Activated CD4-positive, alpha-beta T cell treated with anti-CD3 and anti-CD28 coated beads for 48 hours (primary cell): ENCODE measurements around the gene GART.
"Not testable (repeated sequence)": the region's sequence is repeated elsewhere in the genome, so short reads cannot be mapped to it uniquely, and the experiment has no call there.

Experiments used
- DNase-seq: peaks from one replicate; pipeline ENCODE4 v3.0.0-alpha.2; 2020

Gene GART

GRCh38 chr21:33541756-33542639 lies at the start of gene GART:
Gene GART, minus strand, starts transcription at chr21:33542117. Its CDS starts 2,802 bp downstream, at chr21:33539315.
- DNase-seq = peak; percentile 90

- DNase-seq = peak; percentile 90
Measured at GRCh38 chr21:33588485-33589335, 46.8 kb upstream of the GART start, which contains the start of gene DONSON. Gene DONSON, minus strand, starts transcription at chr21:33588684. Its CDS starts 43 bp downstream, at chr21:33588641.

- peak; percentile 36 for DNase-seq
Measured at GRCh38 chr21:33587792-33588484, 46.0 kb upstream of the GART start.

DNA sequence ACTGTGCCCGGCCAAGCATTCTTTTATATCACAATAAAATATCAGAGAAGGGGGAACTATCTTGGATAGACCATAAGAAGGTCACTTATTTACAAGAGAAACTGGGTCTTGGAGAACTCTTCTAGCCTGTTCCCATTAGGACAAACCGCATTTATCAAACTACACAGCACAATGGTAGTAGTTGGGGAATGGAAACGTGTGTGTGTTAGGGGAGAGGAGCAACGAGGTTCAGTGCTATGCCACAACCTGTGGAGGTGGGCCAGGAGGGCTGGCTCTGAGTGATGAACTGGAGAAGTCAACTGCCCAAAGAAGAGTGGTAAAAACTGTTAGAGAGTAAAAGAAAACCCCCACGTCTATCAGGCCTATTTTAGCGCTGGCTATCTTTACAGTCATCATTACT lies 45.0 kb upstream of the GART start:
- no peak for DNase-seq

GRCh38 chr21:33584455-33584854 lies 42.5 kb upstream of the GART start:
- no peak for DNase-seq

DNA sequence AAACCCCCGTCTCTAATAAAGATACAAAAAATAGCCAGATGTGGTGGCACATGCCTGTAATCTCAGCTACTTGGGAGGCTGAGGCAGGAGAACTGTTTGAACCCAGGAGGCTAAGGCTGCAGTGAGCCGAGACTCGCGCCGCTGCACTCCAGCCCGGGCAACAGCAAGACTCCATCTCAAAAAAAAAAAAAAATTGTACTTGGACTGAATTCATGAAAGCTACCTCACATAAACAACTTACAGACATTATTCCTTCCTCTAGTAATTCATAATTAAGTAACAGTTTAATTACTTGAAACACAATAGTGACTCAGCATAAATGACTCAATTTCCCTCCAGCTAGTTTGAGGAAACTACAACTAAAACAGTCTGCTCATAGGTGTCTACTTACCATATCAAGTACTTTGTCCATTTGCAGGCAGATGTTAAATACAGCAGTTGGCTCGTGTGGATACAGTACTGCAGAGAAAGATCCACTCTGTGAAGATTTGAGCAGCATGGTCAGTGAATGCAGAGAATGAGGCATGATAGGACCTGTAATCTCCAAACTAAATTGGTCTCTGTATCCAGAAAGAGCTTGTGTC lies 37.1 kb upstream of the GART start:
- no peak for DNase-seq

GRCh38 chr21:33578214-33578613 lies 36.3 kb upstream of the GART start:
- DNase-seq = no peak

DNA sequence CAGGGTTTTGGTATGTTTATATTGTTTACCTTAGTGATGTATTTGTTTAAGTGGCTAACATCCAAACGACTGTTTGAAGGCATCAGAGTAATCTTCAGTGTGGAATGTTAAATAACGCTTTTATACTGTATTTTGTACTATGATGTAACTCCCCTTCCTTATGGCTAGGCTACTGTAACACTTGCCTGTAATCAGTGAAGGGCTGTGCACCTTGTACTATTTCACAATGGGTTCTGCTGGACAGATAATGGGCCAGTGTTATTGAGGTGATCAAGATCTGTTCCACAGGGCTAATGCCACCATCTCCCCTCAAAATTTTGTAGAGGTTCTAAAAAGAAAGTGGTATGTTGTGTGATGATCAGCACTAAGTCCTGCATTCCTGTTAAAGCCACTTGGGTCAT lies 34.8 kb upstream of the GART start:
- DNase-seq = not testable (repeated sequence)

DNA sequence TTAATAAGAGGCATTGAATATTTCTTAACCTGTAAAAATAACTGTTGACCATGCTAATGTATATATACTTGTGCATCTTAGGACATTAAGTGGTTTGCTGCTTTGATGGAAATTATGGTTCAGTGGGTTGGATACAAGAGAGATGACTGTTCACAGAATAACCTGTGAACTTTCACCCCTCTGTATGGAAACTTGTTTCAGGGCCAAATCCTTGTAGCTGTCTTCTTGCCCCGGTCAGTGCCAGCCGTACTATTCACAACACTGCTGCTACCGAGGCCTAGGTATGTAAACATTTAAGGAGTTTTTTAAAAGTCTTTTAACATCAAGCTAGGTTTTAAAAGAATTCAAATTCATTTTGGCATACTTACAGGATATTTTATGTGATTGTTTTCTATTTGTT lies 30.4 kb upstream of the GART start:
- no peak for DNase-seq

- DNase-seq = no peak
Measured at GRCh38 chr21:33569991-33570390, 28.1 kb upstream of the GART start.

GRCh38 chr21:33568448-33568847 lies 26.5 kb upstream of the GART start:
- no peak for DNase-seq

DNA sequence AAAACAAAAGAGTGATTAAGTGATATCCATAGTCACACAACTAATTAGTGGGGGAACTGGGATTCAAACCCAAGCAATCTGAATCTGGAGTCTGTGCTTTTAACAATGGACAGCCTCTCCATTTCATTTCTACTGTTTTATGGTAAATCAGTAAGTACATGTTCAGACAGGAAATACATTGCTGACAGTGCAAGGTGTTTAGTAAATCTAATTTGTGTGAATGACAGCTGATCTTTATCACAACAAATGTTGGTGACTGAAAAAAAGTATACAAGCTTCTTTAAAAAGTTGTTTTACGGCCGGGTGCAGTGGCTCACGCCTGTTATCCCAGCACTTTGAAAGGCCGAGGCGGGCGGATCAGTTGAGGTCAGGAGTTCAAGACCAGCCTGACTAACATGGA lies 26.0 kb upstream of the GART start:
- DNase-seq = no peak

DNA sequence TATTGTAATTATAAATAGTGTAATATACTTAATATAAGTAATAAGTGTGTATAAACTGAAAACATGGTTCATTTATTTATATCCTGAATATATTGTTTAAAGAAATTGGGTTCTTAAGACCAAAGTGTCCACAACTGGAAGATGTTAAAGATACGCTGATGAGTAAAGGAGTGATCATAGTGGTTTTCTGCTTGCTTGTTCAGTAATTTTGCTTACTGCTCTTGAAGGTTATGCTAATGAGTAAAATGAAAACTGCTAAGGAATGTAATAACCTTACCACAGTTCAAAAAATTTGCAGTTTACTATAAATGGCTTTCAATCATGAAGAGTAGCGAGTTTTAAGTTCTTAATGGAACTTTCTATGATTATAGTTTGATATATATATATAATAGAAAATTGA lies 24.6 kb upstream of the GART start:
- DNase-seq = no peak

DNA sequence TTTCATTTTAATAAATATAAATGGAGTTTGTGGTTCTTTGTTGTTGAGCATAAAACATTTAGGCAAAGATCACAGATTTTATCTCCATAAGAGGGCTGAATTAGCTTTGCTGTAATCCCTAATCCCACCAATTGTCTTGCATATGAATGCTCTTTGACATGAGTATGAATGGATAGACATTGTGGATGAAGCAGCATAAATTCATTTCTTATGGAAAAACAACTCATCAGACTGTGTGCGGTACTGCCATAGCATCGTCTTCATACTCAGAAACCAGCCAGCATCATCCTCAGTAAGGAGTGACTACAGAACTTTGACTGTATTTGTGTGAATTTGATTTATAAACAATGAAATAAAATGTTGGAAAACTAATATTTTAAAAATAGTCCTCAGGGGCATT lies 20.5 kb upstream of the GART start:
- no peak for DNase-seq

DNA sequence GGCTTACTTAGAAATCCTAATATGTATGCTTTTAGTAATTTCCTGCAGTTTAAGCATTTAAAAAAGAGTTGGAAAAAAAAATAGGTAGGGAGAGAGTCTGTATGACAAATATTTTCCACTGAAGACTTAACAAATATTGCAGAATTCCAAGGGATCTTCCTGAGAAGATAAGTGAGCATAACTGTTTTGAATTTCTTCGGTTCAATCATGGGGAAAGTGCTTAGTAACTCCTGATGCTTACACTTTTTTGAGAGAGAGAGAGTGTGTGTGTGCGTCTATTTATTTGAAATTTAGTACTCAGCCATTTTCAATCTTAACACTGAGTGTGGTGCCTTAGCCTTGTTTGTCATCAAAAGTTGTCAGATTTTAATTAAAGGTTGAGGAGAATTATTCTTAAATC lies 19.5 kb upstream of the GART start:
- DNase-seq = no peak

DNA sequence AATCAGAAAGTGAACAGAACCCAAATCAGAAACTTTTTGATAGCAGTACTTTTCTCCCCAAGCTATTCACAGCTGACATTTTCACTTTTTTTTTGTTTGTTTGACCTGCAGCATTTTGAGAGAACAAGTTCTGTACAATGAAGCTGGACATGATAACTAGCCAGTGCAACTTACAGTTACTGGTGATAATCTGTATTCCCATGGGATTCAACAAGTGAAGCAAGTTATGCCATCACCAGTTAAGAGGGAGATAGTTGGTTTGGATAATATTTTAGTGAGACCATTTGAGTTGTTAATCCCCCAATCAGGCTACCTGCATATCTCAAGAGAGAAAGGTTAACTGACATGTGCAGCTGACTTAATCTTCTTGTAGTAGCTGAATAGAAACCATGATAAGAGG lies 19.0 kb upstream of the GART start:
- DNase-seq = no peak

DNA sequence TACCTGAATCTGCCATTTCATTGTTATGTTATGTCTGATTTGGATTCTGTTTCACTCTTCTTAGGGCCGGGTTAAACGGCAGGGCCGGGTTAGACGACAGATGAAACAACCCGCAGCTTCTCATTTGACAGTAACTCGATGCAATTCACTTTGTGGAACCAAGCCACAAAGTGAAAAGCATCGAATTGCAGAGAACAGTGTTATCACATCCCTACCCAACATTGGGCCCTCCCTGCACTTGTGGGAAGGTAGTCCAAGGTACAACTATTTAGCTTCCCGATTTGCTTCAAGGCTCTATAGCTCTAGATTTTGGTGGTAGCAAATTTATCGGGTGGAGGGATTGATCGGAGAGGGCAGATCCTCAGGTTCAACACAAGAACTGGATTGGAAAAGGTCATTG lies 17.9 kb upstream of the GART start:
- no peak for DNase-seq

DNA sequence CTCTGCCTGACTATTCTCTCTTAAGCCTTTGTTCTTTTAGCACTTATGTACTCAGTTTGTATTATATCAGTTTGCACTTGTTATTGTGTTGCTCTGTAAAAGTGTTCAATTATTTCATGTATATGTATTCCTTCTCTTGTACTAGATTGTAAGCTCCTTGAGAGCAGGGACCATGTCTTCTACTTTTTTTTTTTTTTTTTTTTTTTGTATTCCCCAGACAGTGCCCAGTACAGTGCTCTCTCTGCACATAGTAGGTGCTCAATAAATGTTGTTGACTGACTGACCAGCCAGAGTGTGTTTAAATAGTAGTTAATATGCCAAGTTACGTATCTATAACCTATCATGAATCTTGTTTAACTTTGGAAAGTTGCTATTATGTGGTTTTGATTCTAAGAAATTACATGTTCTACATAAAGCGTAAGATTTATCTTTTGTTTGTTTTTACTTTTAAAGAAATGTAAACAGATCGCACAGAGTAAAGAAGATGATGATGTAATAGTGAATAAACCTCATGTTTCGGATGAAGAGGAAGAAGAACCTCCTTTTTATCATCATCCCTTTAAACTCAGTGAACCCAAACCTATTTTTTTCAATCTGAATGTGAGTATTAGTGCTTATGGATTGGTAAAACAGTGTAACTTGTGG lies 17.0 kb upstream of the GART start:
- no peak for DNase-seq

- DNase-seq = no peak
Measured at GRCh38 chr21:33557447-33557846, 15.5 kb upstream of the GART start.

DNA sequence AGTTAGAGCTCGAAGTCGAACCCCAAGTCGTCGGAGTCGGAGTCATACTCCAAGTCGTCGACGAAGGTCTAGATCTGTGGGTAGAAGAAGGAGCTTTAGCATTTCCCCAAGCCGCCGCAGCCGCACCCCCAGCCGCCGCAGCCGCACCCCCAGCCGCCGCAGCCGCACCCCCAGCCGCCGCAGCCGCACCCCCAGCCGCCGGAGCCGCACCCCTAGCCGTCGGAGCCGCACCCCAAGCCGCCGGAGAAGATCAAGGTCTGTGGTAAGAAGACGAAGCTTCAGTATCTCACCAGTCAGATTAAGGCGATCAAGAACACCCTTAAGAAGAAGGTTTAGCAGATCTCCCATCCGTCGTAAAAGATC lies 13.0 kb upstream of the GART start:
- no peak for DNase-seq

DNA sequence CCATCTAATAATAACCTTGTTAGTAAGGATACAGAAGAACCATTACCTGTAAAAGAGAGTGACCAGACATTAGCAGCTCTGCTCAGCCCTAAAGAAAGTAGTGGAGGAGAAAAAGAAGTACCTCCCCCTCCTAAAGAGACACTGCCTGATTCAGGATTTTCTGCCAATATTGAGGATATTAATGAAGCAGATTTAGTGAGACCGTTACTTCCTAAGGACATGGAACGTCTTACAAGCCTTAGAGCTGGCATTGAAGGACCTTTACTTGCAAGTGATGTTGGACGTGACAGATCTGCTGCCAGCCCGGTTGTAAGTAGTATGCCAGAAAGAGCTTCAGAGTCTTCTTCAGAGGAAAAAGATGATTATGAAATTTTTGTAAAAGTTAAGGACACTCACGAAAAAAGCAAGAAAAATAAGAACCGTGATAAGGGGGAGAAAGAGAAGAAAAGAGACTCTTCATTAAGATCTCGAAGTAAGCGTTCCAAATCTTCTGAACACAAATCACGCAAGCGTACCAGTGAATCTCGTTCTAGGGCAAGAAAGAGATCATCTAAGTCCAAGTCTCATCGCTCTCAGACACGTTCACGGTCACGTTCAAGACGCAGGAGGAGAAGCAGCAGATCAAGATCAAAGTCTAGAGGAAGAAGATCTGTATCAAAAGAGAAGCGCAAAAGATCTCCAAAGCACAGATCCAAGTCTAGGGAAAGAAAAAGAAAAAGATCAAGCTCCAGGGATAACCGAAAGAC lies 12.5 kb upstream of the GART start:
- DNase-seq = no peak
